ENCODE measurements around the gene CRYGB. TPM values are rescaled to one million over a fixed set of nuclear protein-coding genes. Genes with fewer than 3 reads are reported as not detected.
"Not testable (repeated sequence)": the region's sequence is repeated elsewhere in the genome, so short reads cannot be mapped to it uniquely, and the experiment has no call there.

The CRYGB gene
- total RNA-seq, 1 experiment from 2014 or later = not detected

DNA sequence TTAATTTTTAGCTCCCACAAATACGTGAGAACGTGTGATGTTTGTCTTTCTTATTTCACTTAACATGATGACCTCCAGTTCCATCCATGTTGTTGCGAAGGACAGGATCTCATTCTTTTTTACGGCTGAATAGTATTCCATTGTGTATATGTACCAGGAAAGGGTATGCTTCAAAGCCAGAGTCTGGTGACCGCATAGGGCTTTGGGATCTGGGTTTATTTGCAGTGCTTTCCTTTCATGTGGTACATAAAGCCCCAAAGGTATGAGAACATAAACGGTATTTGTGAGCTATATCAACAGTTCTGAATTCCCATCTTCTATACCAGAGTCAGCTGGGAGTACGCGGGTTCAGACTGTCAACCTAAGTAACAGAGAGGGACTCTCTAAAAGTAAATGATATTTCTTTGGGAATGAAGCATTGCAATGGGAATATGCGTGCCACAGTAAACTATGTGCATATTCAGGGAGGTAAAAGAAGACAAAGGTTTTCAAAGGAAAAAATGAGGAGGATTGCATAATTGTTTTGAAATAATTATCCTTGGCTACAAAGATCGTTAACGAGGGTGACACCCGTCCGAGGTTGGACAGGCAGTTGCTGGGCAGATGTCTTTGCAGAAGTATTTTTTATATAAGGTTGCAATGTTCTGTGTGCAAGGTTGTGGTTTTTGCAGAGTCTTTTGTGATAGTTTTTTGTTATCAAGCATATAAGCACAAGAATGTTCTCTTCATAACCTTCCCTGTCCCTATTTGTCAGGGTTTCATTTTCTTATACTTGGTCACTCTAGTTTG, 46.1 kb downstream of the CRYGB start:
- POLR2A ChIA-PET = no interaction called here
- H3K4me2 ChIP-seq (ENCODE audit: low read length) = no peak overlapping the region
- intact Hi-C loops (cut with micrococcal nuclease) = loop anchor here (5.0 to 10.0 kb wide), 2 partner anchors 62 to 235 kb away; partner anchors contain the start of gene CRYGA
- no peaks in the 10 kb centered on the region for H3K79me2 ChIP-seq (ENCODE audit: insufficient read depth, low read length)
- H3K9me3 ChIP-seq (ENCODE audit: control insufficient read depth in 1 of 2, insufficient read depth in 1 of 2, low read depth in 1 of 2, low read length in 2 of 2) = no peaks in the 10 kb centered on the region
- no peaks in the 10 kb centered on the region for H3K36me3 ChIP-seq (ENCODE audit: control insufficient read depth in 1 of 2, insufficient read depth in 2 of 2, low read length in 2 of 2)
- H3K9ac ChIP-seq (ENCODE audit: low read length) = no peak overlapping the region
- no peaks in the 10 kb centered on the region for H4K20me1 ChIP-seq (ENCODE audit: insufficient read depth)
- DNase-seq (ENCODE audit: low read depth, low spot score) (no peak), ATAC-seq (no peak)
- peaks cover 0 to 5% of the 10 kb centered on the region in 2 experiments; a peak in 1 of 4 replicates for H3K4me1 ChIP-seq (ENCODE audit: control insufficient read depth in 1 of 2, insufficient read depth in 2 of 2, low read length in 2 of 2)
- H3K4me3 ChIP-seq (replicated peaks in 1 of 2; ENCODE audit: low read depth in 1 of 2, low read length in 2 of 2) = no peak overlapping the region
- no peak overlapping the region for H3K27ac ChIP-seq (ENCODE audit: low read depth, low read length)
- RAD21 ChIA-PET (ENCODE audit: low non-redundant PET in 1 of 2, low total read pairs in 2 of 2, uncharacterized antibody in 2 of 2, unreplicated experiment in 2 of 2) = no interaction called here
- no peaks in the 10 kb centered on the region for H3K27me3 ChIP-seq (ENCODE audit: insufficient read depth, low read length)
- no TSS peak for BruUV-seq (replicated peaks)
- H3K9me2 ChIP-seq (ENCODE audit: insufficient read depth) = no peaks in the 10 kb centered on the region
- CTCF ChIA-PET = no interaction called here
- H2AFZ ChIP-seq (ENCODE audit: low read depth, low read length, poor library complexity, severe bottlenecking) = no peak overlapping the region
- no peak for TF ChIP-seq SIN3A (IDR thresholded peaks at IDR 0.05; ENCODE audit: low read depth)

DNA sequence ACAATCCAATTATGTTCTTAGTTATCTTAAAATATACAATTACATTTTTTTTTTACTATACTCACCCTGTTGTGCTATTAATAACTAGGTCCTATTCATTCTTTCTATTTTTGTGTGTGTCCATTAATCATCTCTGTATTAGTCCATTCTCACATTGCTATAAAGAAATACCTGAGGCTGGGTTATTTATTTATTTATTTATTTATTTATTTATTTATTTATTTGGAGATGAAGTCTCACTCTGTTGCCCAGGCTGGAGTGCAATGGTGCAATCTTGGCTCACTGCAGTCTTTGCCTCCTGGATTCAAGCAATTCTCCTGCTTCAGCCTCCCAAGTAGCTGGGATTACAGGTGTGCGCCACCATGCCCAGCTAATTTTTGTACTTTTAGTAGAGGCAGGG, 47.3 kb downstream of the CRYGB start:
- H3K4me3 ChIP-seq (replicated peaks in 1 of 2; ENCODE audit: low read depth in 1 of 2, low read length in 2 of 2); H3K9me3 ChIP-seq (ENCODE audit: control insufficient read depth in 1 of 2, insufficient read depth in 1 of 2, low read depth in 1 of 2, low read length in 2 of 2); intact Hi-C loops (cut with micrococcal nuclease); H3K27me3 ChIP-seq (ENCODE audit: insufficient read depth, low read length); DNase-seq (ENCODE audit: low read depth, low spot score); H3K9me2 ChIP-seq (ENCODE audit: insufficient read depth); H3K27ac ChIP-seq (ENCODE audit: low read depth, low read length); H3K9ac ChIP-seq (ENCODE audit: low read length); RAD21 ChIA-PET (ENCODE audit: low non-redundant PET in 1 of 2, low total read pairs in 2 of 2, uncharacterized antibody in 2 of 2, unreplicated experiment in 2 of 2); H4K20me1 ChIP-seq (ENCODE audit: insufficient read depth); CTCF ChIA-PET; POLR2A ChIA-PET; BruUV-seq (replicated peaks); H2AFZ ChIP-seq (ENCODE audit: low read depth, low read length, poor library complexity, severe bottlenecking); H3K36me3 ChIP-seq (ENCODE audit: control insufficient read depth in 1 of 2, insufficient read depth in 2 of 2, low read length in 2 of 2); ATAC-seq; H3K79me2 ChIP-seq (ENCODE audit: insufficient read depth, low read length); H3K4me1 ChIP-seq (ENCODE audit: control insufficient read depth in 1 of 2, insufficient read depth in 2 of 2, low read length in 2 of 2); H3K4me2 ChIP-seq (ENCODE audit: low read length): not testable (repeated sequence)

DNA sequence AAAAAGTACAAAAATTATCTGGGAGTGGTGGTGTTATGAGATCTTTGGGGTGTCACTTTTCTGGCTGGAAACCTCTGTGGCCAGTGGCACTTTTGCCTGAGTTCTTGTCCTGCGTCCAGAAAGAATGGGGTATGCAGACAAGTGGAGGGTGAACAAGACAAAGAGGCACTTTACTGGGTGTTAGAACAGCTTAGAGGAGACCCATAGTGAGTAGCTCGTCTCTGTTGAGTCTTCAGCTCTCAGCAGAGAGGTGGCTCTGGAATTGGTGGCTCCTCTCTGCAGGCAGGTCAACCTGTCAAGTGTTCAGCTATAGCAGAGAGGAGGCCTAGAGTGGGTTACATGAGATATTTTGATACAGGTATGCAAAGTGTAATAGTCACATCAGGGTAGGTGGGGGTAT, 47.7 kb downstream of the CRYGB start:
- no peak overlapping the region for H3K4me2 ChIP-seq (ENCODE audit: low read length)
- H3K9me3 ChIP-seq (ENCODE audit: control insufficient read depth in 1 of 2, insufficient read depth in 1 of 2, low read depth in 1 of 2, low read length in 2 of 2) = no peaks in the 10 kb centered on the region
- no peak overlapping the region for H3K9ac ChIP-seq (ENCODE audit: low read length)
- RAD21 ChIA-PET (ENCODE audit: low non-redundant PET in 1 of 2, low total read pairs in 2 of 2, uncharacterized antibody in 2 of 2, unreplicated experiment in 2 of 2) = no interaction called here
- ATAC-seq (no peak), DNase-seq (ENCODE audit: low read depth, low spot score) (no peak)
- no peak overlapping the region for H2AFZ ChIP-seq (ENCODE audit: low read depth, low read length, poor library complexity, severe bottlenecking)
- POLR2A ChIA-PET = no interaction called here
- H3K27me3 ChIP-seq (ENCODE audit: insufficient read depth, low read length) = no peaks in the 10 kb centered on the region
- CTCF ChIA-PET = no interaction called here
- H3K4me3 ChIP-seq (replicated peaks in 1 of 2; ENCODE audit: low read depth in 1 of 2, low read length in 2 of 2) = no peak overlapping the region
- no peaks in the 10 kb centered on the region for H4K20me1 ChIP-seq (ENCODE audit: insufficient read depth)
- no peaks in the 10 kb centered on the region for H3K79me2 ChIP-seq (ENCODE audit: insufficient read depth, low read length)
- intact Hi-C loops (cut with micrococcal nuclease) = no loop called here
- H3K27ac ChIP-seq (ENCODE audit: low read depth, low read length) = no peak overlapping the region
- no TSS peak for BruUV-seq (replicated peaks)
- H3K36me3 ChIP-seq (ENCODE audit: control insufficient read depth in 1 of 2, insufficient read depth in 2 of 2, low read length in 2 of 2) = no peaks in the 10 kb centered on the region
- no peaks in the 10 kb centered on the region for H3K9me2 ChIP-seq (ENCODE audit: insufficient read depth)
- H3K4me1 ChIP-seq (ENCODE audit: control insufficient read depth in 1 of 2, insufficient read depth in 2 of 2, low read length in 2 of 2) = peaks cover 0 to 5% of the 10 kb centered on the region in 2 experiments; a peak in 1 of 4 replicates
- TF ChIP-seq SRF (IDR thresholded peaks at IDR 0.05; ENCODE audit: low read depth) (no peak), TCF7L2 (IDR thresholded peaks at IDR 0.05; ENCODE audit: borderline replicate concordance, extremely low read depth, insufficient read depth, insufficient read length) (no peak), ZFX (IDR thresholded peaks at IDR 0.05) (no peak), JUND (IDR thresholded peaks at IDR 0.05) (no peak)
- TF ChIP-seq, protein P1, sequence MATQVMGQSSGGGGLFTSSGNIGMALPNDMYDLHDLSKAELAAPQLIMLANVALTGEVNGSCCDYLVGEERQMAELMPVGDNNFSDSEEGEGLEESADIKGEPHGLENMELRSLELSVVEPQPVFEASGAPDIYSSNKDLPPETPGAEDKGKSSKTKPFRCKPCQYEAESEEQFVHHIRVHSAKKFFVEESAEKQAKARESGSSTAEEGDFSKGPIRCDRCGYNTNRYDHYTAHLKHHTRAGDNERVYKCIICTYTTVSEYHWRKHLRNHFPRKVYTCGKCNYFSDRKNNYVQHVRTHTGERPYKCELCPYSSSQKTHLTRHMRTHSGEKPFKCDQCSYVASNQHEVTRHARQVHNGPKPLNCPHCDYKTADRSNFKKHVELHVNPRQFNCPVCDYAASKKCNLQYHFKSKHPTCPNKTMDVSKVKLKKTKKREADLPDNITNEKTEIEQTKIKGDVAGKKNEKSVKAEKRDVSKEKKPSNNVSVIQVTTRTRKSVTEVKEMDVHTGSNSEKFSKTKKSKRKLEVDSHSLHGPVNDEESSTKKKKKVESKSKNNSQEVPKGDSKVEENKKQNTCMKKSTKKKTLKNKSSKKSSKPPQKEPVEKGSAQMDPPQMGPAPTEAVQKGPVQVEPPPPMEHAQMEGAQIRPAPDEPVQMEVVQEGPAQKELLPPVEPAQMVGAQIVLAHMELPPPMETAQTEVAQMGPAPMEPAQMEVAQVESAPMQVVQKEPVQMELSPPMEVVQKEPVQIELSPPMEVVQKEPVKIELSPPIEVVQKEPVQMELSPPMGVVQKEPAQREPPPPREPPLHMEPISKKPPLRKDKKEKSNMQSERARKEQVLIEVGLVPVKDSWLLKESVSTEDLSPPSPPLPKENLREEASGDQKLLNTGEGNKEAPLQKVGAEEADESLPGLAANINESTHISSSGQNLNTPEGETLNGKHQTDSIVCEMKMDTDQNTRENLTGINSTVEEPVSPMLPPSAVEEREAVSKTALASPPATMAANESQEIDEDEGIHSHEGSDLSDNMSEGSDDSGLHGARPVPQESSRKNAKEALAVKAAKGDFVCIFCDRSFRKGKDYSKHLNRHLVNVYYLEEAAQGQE (IDR thresholded peaks at IDR 0.05; ENCODE audit: low read depth) = no peak
- TF ChIP-seq, protein P2, sequence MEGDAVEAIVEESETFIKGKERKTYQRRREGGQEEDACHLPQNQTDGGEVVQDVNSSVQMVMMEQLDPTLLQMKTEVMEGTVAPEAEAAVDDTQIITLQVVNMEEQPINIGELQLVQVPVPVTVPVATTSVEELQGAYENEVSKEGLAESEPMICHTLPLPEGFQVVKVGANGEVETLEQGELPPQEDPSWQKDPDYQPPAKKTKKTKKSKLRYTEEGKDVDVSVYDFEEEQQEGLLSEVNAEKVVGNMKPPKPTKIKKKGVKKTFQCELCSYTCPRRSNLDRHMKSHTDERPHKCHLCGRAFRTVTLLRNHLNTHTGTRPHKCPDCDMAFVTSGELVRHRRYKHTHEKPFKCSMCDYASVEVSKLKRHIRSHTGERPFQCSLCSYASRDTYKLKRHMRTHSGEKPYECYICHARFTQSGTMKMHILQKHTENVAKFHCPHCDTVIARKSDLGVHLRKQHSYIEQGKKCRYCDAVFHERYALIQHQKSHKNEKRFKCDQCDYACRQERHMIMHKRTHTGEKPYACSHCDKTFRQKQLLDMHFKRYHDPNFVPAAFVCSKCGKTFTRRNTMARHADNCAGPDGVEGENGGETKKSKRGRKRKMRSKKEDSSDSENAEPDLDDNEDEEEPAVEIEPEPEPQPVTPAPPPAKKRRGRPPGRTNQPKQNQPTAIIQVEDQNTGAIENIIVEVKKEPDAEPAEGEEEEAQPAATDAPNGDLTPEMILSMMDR (IDR thresholded peaks at IDR 0.05 in 2 of 3, conservative IDR thresholded peaks at IDR 0.05 in 1 of 3; ENCODE audit: borderline replicate concordance in 1 of 3, insufficient read depth in 1 of 3, low read depth in 2 of 3, low read length in 2 of 3) = no peak
